H9 (cell line): ENCODE results near the gene MACROD1. TPM values are rescaled to one million over a fixed set of nuclear protein-coding genes. Genes with fewer than 3 reads are reported as not detected.

Source experiments
- DNase-seq: peaks from one replicate; pipeline ENCODE4 v3.0.0-alpha.2; 2017
- H2AFZ ChIP-seq: one replicate; pipeline ENCODE4 v1.6.1; 2013; ENCODE audit warnings: mild to moderate bottlenecking, low read length, control low read depth, moderate library complexity
- H2AK5ac ChIP-seq: 2 replicates; pipeline ENCODE4 v1.6.1; 2013; ENCODE audit warnings: low read length, control low read depth, mixed read lengths; ENCODE audit not compliant: insufficient read length
- H2BK120ac ChIP-seq: one replicate; pipeline ENCODE4 v1.6.1; 2013; ENCODE audit warnings: low read depth, mild to moderate bottlenecking, low read length, control low read depth, inconsistent platforms; ENCODE audit not compliant: poor library complexity, severe bottlenecking
- H2BK12ac ChIP-seq: 2 replicates; pipeline ENCODE4 v1.6.1; 2013; ENCODE audit warnings: low read length, control low read depth, mixed read lengths, low read depth; ENCODE audit not compliant: insufficient read length
- H2BK15ac ChIP-seq: 2 replicates; pipeline ENCODE4 v1.6.1; 2013; ENCODE audit warnings: low read depth, low read length, control low read depth
- H2BK20ac ChIP-seq: one replicate; pipeline ENCODE4 v1.6.1; 2013; ENCODE audit warnings: low read depth, mild to moderate bottlenecking, low read length, control low read depth, inconsistent platforms; ENCODE audit not compliant: poor library complexity, severe bottlenecking
- H2BK5ac ChIP-seq: 2 replicates; pipeline ENCODE4 v1.6.1; 2013; ENCODE audit warnings: low read length, control low read depth, mixed read lengths; ENCODE audit not compliant: insufficient read length
- H3K14ac ChIP-seq: 2 replicates; pipeline ENCODE4 v1.6.1; 2013; ENCODE audit warnings: low read length, control low read depth; ENCODE audit not compliant: insufficient read depth
- H3K18ac ChIP-seq: 2 replicates; pipeline ENCODE4 v1.6.1; 2013; ENCODE audit warnings: low read depth, mild to moderate bottlenecking, mixed read lengths, low read length, control low read depth; ENCODE audit not compliant: insufficient read length
- H3K23ac ChIP-seq: 2 replicates; pipeline ENCODE4 v1.6.1; 2013; ENCODE audit warnings: low read length, control low read depth, mixed read lengths, low read depth; ENCODE audit not compliant: insufficient read length
- H3K23me2 ChIP-seq: 2 replicates; pipeline ENCODE4 v1.6.1; 2013; ENCODE audit warnings: low read depth, mild to moderate bottlenecking, mixed read lengths, low read length, control low read depth; ENCODE audit not compliant: insufficient read length, poor library complexity, severe bottlenecking
- H3K27ac ChIP-seq: 2 replicates; pipeline ENCODE4 v1.5.1; 2013; ENCODE audit warnings: low read length, control low read depth, mixed read lengths, low read depth; ENCODE audit not compliant: insufficient read length
- H3K27me3 ChIP-seq: 2 replicates; pipeline ENCODE4 v1.6.1; 2013; ENCODE audit warnings: low read length, control low read depth, inconsistent platforms; ENCODE audit not compliant: insufficient read depth
- H3K4ac ChIP-seq: 2 replicates; pipeline ENCODE4 v1.6.1; 2013; ENCODE audit warnings: low read depth, mild to moderate bottlenecking, control low read depth, inconsistent platforms, low read length, moderate library complexity
- H3K4me1 ChIP-seq: 2 replicates; pipeline ENCODE4 v1.6.1; 2013; ENCODE audit warnings: low read length, control low read depth, inconsistent platforms; ENCODE audit not compliant: insufficient read depth
- H3K4me2 ChIP-seq: 2 replicates; pipeline ENCODE4 v1.6.1; 2013; ENCODE audit warnings: low read length, control low read depth, mixed read lengths; ENCODE audit not compliant: insufficient read length, insufficient read depth
- H3K56ac ChIP-seq: 2 replicates; pipeline ENCODE4 v1.6.1; 2013; ENCODE audit warnings: low read depth, mild to moderate bottlenecking, mixed read lengths, low read length, control low read depth; ENCODE audit not compliant: insufficient read length
- H3K79me1 ChIP-seq: 2 replicates; pipeline ENCODE4 v1.6.1; 2013; ENCODE audit warnings: low read depth, mild to moderate bottlenecking, moderate library complexity, low read length, control low read depth, inconsistent platforms; ENCODE audit not compliant: insufficient read depth, poor library complexity, severe bottlenecking
- H3K79me2 ChIP-seq: 2 replicates; pipeline ENCODE4 v1.6.1; 2013; ENCODE audit warnings: low read length, control low read depth, inconsistent platforms; ENCODE audit not compliant: insufficient read depth
- H3K9ac ChIP-seq: 2 replicates; pipeline ENCODE4 v1.6.1; 2013; ENCODE audit warnings: low read length, control low read depth, mixed read lengths; ENCODE audit not compliant: insufficient read length; ENCODE audit errors: extremely low read depth
- H3K9me3 ChIP-seq: one replicate; pipeline ENCODE4 v1.6.1; 2013; ENCODE audit warnings: low read depth, low read length, inconsistent platforms; ENCODE audit not compliant: control insufficient read depth
- H3T11ph ChIP-seq: one replicate; pipeline ENCODE4 v1.6.1; 2013; ENCODE audit warnings: mild to moderate bottlenecking, low read length, control low read depth, inconsistent platforms
- H4K20me1 ChIP-seq: one replicate; pipeline ENCODE4 v1.6.1; 2013; ENCODE audit not compliant: control insufficient read depth, insufficient read length, insufficient read depth
- H4K5ac ChIP-seq: 2 replicates; pipeline ENCODE4 v1.6.1; 2013; ENCODE audit warnings: low read depth, mild to moderate bottlenecking, mixed read lengths, low read length, control low read depth; ENCODE audit not compliant: insufficient read length
- H4K8ac ChIP-seq: replicated peaks from 2 replicates; pipeline ENCODE4 v1.6.1; 2013; ENCODE audit warnings: low read length, control low read depth, mixed read lengths, low read depth; ENCODE audit not compliant: insufficient read length
- H4K91ac ChIP-seq: 2 replicates; pipeline ENCODE4 v1.6.1; 2013; ENCODE audit warnings: low read depth, mild to moderate bottlenecking, moderate library complexity, mixed read lengths, low read length, control low read depth; ENCODE audit not compliant: insufficient read length
- H3K27ac Mint-ChIP-seq, 3 experiments: 2 replicates in 2 of 3; 3 replicates in 1 of 3; pipeline ENCODE4 v1.8.0; 2020 to 2021; ENCODE audit warnings: mixed read lengths in 3 of 3, mild to moderate bottlenecking in 1 of 3, moderate library complexity in 1 of 3
- H3K27me3 Mint-ChIP-seq: 2 replicates; pipeline ENCODE4 v1.8.0; 2021; ENCODE audit warnings: low read depth, mild to moderate bottlenecking, moderate library complexity, mixed read lengths
- H3K36me3 Mint-ChIP-seq, 3 experiments: 2 replicates in 2 of 3; 3 replicates in 1 of 3; pipeline ENCODE4 v1.8.0; 2020 to 2021; ENCODE audit warnings: low read depth in 3 of 3, mixed read lengths in 3 of 3; ENCODE audit not compliant: insufficient read depth in 1 of 3
- H3K4me1 Mint-ChIP-seq, 2 experiments: 2 replicates each; pipeline ENCODE4 v1.8.0; 2020; ENCODE audit warnings: mixed read lengths in 2 of 2
- H3K4me3 Mint-ChIP-seq, 2 experiments: 2 replicates in 1 of 2; 3 replicates in 1 of 2; pipeline ENCODE4 v1.8.0; 2020 to 2021; ENCODE audit warnings: mild to moderate bottlenecking in 2 of 2, mixed read lengths in 2 of 2, moderate library complexity in 1 of 2
- H3K9me3 Mint-ChIP-seq, 2 experiments: 2 replicates in 1 of 2; 3 replicates in 1 of 2; pipeline ENCODE4 v1.8.0; 2020; ENCODE audit warnings: mild to moderate bottlenecking in 2 of 2, mixed read lengths in 2 of 2, moderate library complexity in 1 of 2
- CTCF ChIP-seq: fragments of 200-600 bp; sonication (generic); conservative IDR thresholded peaks from 3 replicates; pipeline ENCODE4 v1.8.0; 2021; ENCODE audit warnings: antibody characterized with exemption, mild to moderate bottlenecking
- WGBS: extraction: QIAGEN DNeasy Blood & Tissue Kit; methylation state at CpG from one replicate; pipeline ENCODE4 v1.1.7; 2013; ENCODE audit warnings: missing lambda C conversion rate, low lambda C conversion rate, mixed read lengths; ENCODE audit not compliant: insufficient read length; ENCODE audit errors: extremely low coverage; 5-methylcytosine and 5-hydroxymethylcytosine counted together
- total RNA-seq: library from RNA; stranded (reverse); gene quantifications from 2 replicates; pipeline ENCODE4 v1.2.1, GENCODE V29; 2021

Gene MACROD1
- total RNA-seq, 1 experiment from 2014 or later, result 21.2 TPM

- no CpG with 5 or more reads among the region's 6 CpGs for WGBS
- H3K23ac ChIP-seq, result no peak overlapping the region
- H3K4ac ChIP-seq, result no peak overlapping the region
- H3K27me3 Mint-ChIP-seq, result no peaks in the 10 kb centered on the region
- H3K27ac ChIP-seq, result no peak overlapping the region
- no peak overlapping the region for H3T11ph ChIP-seq
- no peak overlapping the region; a peak in 1 of 7 replicates for H3K27ac Mint-ChIP-seq
- H3K56ac ChIP-seq, result no peak overlapping the region
- H3K9me3 Mint-ChIP-seq, result no peaks in the 10 kb centered on the region; a peak in 1 of 5 replicates
- H2BK15ac ChIP-seq, result no peak overlapping the region
- H3K4me3 Mint-ChIP-seq, result no peak overlapping the region
- H4K20me1 ChIP-seq, result no peaks in the 10 kb centered on the region
- peaks cover 7 to 13% of the 10 kb centered on the region in 2 experiments for H3K4me1 Mint-ChIP-seq
- H2BK120ac ChIP-seq, result no peak overlapping the region
- H3K79me2 ChIP-seq, result no peaks in the 10 kb centered on the region; the same call in 1 of the 2 replicates
- H4K8ac ChIP-seq, result no peak overlapping the region
- H3K9me3 ChIP-seq, result no peaks in the 10 kb centered on the region
- no peak for DNase-seq
- H3K4me2 ChIP-seq, result no peak overlapping the region
- H2AK5ac ChIP-seq, result no peak overlapping the region
- no peak overlapping the region for H3K14ac ChIP-seq
- no peak overlapping the region for H4K91ac ChIP-seq
- H2BK12ac ChIP-seq, result no peak overlapping the region
- peaks cover 2% of the 10 kb centered on the region for H3K23me2 ChIP-seq
- H3K9ac ChIP-seq, result no peak overlapping the region
- no peak overlapping the region for H2BK5ac ChIP-seq
- no peak for TF ChIP-seq CTCF
- H3K27me3 ChIP-seq, result no peaks in the 10 kb centered on the region
- no peak overlapping the region for H2AFZ ChIP-seq
- no peaks in the 10 kb centered on the region for H3K4me1 ChIP-seq
- H3K18ac ChIP-seq, result no peak overlapping the region
- H3K79me1 ChIP-seq, result peaks cover 7% of the 10 kb centered on the region
- H4K5ac ChIP-seq, result no peak overlapping the region
- H3K36me3 Mint-ChIP-seq, result peaks cover 46 to 84% (median 78%) of the 10 kb centered on the region in 3 experiments; a peak in 6 of 7 replicates
- no peak overlapping the region for H2BK20ac ChIP-seq
These were observed 171.9 kb downstream of the MACROD1 start for GRCh38 chr11:63993993-63994392.
